Ectodermal cell (in vitro differentiated cells): ENCODE data around the gene ZC3H10.

ENCODE experiments used
- H3K27ac ChIP-seq: 2 replicates; pipeline ENCODE4 v1.7.0; 2013; ENCODE audit warnings: mild to moderate bottlenecking, low read depth, low read length; ENCODE audit not compliant: insufficient read depth, poor library complexity, severe bottlenecking
- H3K27me3 ChIP-seq: 2 replicates; pipeline ENCODE4 v1.7.0; 2013; ENCODE audit warnings: mild to moderate bottlenecking, low read length; ENCODE audit not compliant: insufficient read depth, control insufficient read depth, poor library complexity, severe bottlenecking
- H3K36me3 ChIP-seq: one replicate; pipeline ENCODE4 v1.7.0; 2013; ENCODE audit warnings: low read length; ENCODE audit not compliant: control insufficient read depth, insufficient read depth
- H3K4me1 ChIP-seq: one replicate; pipeline ENCODE4 v1.7.0; 2013; ENCODE audit warnings: low read length; ENCODE audit not compliant: control insufficient read depth, insufficient read depth
- H3K4me3 ChIP-seq: 2 replicates; pipeline ENCODE4 v1.7.0; 2013; ENCODE audit warnings: low read depth, low read length, control low read depth; ENCODE audit not compliant: insufficient read depth
- H3K9me3 ChIP-seq: 2 replicates; pipeline ENCODE4 v1.7.0; 2013; ENCODE audit warnings: mild to moderate bottlenecking, low read length, moderate library complexity; ENCODE audit not compliant: control insufficient read depth
- WGBS, 2 experiments: methylation state at CpG; one replicate each; pipeline ENCODE4 v1.1.7; 2013; ENCODE audit warnings: missing lambda C conversion rate in 2 of 2; 5-methylcytosine and 5-hydroxymethylcytosine counted together

Gene ZC3H10

GRCh38 chr12:56141946-56142784 is 24.1 kb downstream of the ZC3H10 start:
- no peaks in the 10 kb centered on the region for H3K27me3 ChIP-seq
- no peak overlapping the region for H3K27ac ChIP-seq
- 91 to 95% methylated on average over 19 of the region's 19 CpGs for WGBS, 2 experiments
- no peak overlapping the region for H3K4me3 ChIP-seq
- no peaks in the 10 kb centered on the region for H3K4me1 ChIP-seq
- H3K36me3 ChIP-seq: peaks cover 63% of the 10 kb centered on the region
- H3K9me3 ChIP-seq: no peaks in the 10 kb centered on the region

GRCh38 chr12:56143217-56143616 is 25.2 kb downstream of the ZC3H10 start:
- Histone ChIP-seq H3K9me3 (no peaks in the 10 kb centered on the region), H3K36me3 (peaks cover 53% of the 10 kb centered on the region), H3K4me3 (no peak overlapping the region), H3K27ac (no peak overlapping the region), H3K4me1 (no peaks in the 10 kb centered on the region), H3K27me3 (no peaks in the 10 kb centered on the region)
- 97 to 100% methylated on average over 4 of the region's 4 CpGs for WGBS, 2 experiments

DNA sequence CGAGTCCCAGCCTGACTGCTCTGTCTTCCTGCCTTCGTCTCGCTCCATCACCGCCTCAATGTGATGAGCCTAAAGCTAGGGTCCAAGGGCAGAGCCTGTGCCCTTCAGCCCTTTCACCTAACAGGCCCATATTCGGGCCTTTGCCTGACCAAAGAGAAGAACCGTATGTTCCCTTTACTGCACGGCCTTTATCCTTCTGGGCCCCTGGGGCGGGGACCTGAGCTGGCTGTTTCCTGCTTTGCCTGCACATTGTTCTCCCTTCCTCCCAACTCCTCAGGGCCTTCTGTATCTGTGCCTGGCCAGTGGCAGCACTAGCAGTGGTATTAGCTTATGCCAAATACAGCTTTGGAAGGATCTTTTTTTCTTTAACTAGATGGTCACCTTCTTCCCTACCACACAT is 25.8 kb downstream of the ZC3H10 start:
- no peaks in the 10 kb centered on the region for H3K9me3 ChIP-seq
- H3K36me3 ChIP-seq: peaks cover 47% of the 10 kb centered on the region
- 93 to 95% methylated on average over 8 of the region's 8 CpGs for WGBS, 2 experiments

GRCh38 chr12:56145217-56145616 is 27.2 kb downstream of the ZC3H10 start:
- Histone ChIP-seq H3K4me3 (no peak overlapping the region), H3K4me1 (no peaks in the 10 kb centered on the region), H3K27ac (no peak overlapping the region), H3K36me3 (peaks cover 34% of the 10 kb centered on the region), H3K9me3 (no peaks in the 10 kb centered on the region), H3K27me3 (no peaks in the 10 kb centered on the region)
- 85 to 89% methylated on average over 3 of the region's 3 CpGs for WGBS, 2 experiments

More for the DNA sequence above, 25.8 kb downstream of the ZC3H10 start:
- no peaks in the 10 kb centered on the region for H3K27me3 ChIP-seq
- no peak overlapping the region for H3K4me3 ChIP-seq
- H3K27ac ChIP-seq: no peak overlapping the region
- H3K4me1 ChIP-seq: no peaks in the 10 kb centered on the region

GRCh38 chr12:56146492-56147460 is 28.7 kb downstream of the ZC3H10 start:
- H3K27ac ChIP-seq: no peak overlapping the region
- H3K27me3 ChIP-seq: no peaks in the 10 kb centered on the region
- H3K4me1 ChIP-seq: peaks cover 4% of the 10 kb centered on the region
- H3K36me3 ChIP-seq: peaks cover 29% of the 10 kb centered on the region
- 91% methylated on average over 11 to 13 of the region's 13 CpGs for WGBS, 2 experiments
- no peak overlapping the region for H3K4me3 ChIP-seq
- no peaks in the 10 kb centered on the region for H3K9me3 ChIP-seq

DNA sequence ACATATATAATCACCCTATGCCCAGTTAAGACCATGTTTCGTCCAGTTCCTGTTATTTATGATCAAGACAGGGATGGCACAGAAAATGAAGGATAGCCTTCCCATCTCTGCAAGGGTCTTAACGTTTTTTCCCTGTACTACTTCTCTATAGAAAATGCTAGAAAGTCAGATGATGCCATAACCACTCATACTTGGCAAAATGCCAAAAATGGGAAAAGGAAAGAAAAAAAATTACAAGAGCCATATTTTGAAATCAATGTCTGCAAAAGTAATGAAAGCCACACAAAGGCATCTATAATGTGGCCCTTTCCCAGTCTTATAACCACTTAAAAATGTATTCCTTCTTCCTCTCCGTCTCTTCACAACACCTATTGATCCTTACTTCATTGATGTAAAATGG is 32.5 kb downstream of the ZC3H10 start:
- WGBS, 2 experiments: 90 to 99% methylated on average over 2 to 3 of the region's 3 CpGs
- peaks cover 19% of the 10 kb centered on the region for H3K4me1 ChIP-seq

GRCh38 chr12:56151672-56152131 is 33.6 kb downstream of the ZC3H10 start:
- 9 to 11% methylated on average over 12 of the region's 12 CpGs for WGBS, 2 experiments
- H3K9me3 ChIP-seq: no peaks in the 10 kb centered on the region
- peaks cover 11% of the 10 kb centered on the region for H3K36me3 ChIP-seq
- peaks cover 19% of the 10 kb centered on the region for H3K4me1 ChIP-seq
- H3K4me3 ChIP-seq: peak overlapping the region; percentile 68
- no peaks in the 10 kb centered on the region for H3K27me3 ChIP-seq
- H3K27ac ChIP-seq: peak overlapping the region; percentile 91

More for the DNA sequence above, 32.5 kb downstream of the ZC3H10 start:
- Histone ChIP-seq H3K27ac (no peak overlapping the region), H3K36me3 (peaks cover 7% of the 10 kb centered on the region), H3K4me3 (no peak overlapping the region), H3K9me3 (no peaks in the 10 kb centered on the region), H3K27me3 (no peaks in the 10 kb centered on the region)

GRCh38 chr12:56152132-56152755 is 34.2 kb downstream of the ZC3H10 start, which contains the start of gene MYL6B:
TSS of gene MYL6B (plus strand) at chr12:56152587. CDS start at chr12:56153919, 1,332 bp downstream.
- Histone ChIP-seq H3K4me1 (peaks cover 20% of the 10 kb centered on the region), H3K4me3 (peak within 1 kb of the TSS; percentile 68), H3K27me3 (no peaks in the 10 kb centered on the region), H3K9me3 (no peaks in the 10 kb centered on the region), H3K27ac (peak within 1 kb of the TSS; percentile 91), H3K36me3 (peaks cover 11% of the 10 kb centered on the region)
- WGBS, 2 experiments: 0% methylated on average over 37 of the region's 37 CpGs

DNA sequence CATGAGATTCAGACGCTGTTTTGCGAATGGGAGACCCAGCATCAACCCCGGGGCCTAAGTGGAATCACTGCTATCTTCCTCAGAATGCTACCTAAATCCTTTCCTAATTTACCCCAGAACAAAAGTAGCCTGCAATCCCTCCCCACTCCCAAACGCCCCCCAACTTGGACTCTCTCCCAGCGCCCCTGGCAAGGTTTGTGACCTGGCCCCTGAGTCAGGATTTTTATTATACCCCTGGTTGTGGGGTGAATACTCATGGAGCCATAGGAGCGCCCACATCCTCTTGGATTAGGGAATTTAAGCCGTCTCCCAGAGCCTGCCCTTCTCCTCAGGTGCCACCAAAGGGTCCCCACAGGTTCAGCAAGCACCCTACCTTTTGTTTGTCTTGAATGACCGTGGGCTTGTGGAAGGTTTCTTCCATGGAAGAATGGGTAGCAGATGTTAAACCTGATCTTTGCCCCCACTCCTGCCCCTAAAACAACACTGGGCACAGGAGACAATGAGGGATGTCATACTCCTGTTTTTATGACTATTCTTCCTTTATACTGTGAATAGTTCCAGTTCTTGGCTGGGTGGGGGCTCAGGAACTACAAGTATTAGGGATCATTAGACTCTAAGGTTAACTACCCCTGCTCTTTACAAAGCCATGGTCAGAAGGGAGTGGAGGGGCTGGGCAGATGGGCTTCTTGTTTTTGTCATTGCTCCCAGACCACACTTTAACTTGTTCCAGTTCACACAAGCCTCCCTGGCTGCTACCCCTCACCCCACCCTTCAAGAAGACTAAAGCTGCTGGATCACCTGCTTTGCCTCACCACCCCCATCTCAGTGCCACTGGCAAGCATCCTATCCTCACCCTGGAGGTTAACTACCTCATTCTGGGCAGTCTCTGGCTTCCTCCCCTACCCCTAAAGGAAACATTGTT is 35.0 kb downstream of the ZC3H10 start:
- H3K4me3 ChIP-seq: peak overlapping the region; percentile 68
- no peaks in the 10 kb centered on the region for H3K9me3 ChIP-seq
- no peak overlapping the region for H3K27ac ChIP-seq
- H3K36me3 ChIP-seq: peaks cover 11% of the 10 kb centered on the region
- no peaks in the 10 kb centered on the region for H3K27me3 ChIP-seq
- H3K4me1 ChIP-seq: peaks cover 23% of the 10 kb centered on the region
- whole genome bisulfite sequencing, 2 experiments: 20 to 24% methylated on average over 8 of the region's 8 CpGs
